GM19438 (cell line): Measurements from ENCODE around the gene NEDD4L.
"Not testable (repeated sequence)": the region's sequence is repeated elsewhere in the genome, so short reads cannot be mapped to it uniquely, and the experiment has no call there.

Experiments
- ATAC-seq: cut with Tn5 transposase; IDR thresholded peaks from one replicate; pipeline ENCODE4 v1.9.1; 2021; ENCODE audit warnings: low read depth; ENCODE audit not compliant: unreplicated experiment

Gene NEDD4L

DNA sequence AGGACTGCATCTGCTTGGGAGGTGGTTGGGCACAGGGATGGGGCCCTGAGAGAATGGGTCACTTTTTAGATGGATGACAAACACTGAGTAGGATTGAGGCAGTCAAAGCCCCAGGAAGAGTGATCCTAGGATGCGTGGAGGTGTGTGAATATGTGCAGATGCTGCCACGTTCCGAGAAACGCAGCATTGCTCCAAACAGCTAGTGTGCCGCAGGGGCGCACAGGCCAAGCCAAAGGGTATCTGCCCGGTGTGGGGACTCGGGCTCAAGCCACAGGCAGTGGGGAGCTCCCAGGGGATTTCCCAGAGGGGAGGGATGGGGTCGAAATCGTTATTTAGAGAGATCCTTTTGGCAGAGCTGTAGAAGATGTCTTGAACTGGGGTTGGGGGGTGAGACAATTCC is 310.8 kb downstream of the NEDD4L start:
- no peak for ATAC-seq

DNA sequence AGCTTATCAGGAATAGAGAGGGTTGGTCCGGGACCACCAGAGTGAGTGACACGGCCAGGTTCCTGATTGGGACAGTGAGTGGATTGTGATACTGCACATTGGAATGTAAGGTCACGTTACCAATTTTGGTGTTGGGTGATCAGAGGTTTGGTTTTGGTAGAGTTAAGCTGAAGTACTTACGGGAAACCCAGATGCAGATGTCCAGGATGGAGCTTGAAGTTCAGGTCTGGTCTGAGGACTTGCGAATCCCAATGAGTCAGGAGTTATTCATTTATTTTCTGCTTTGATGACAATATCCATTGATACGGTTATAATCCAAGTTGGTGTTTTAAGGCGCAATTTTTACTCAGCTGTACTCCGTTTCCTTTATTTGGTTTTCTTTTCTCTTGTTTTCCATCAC is 311.2 kb downstream of the NEDD4L start:
- ATAC-seq, result no peak

DNA sequence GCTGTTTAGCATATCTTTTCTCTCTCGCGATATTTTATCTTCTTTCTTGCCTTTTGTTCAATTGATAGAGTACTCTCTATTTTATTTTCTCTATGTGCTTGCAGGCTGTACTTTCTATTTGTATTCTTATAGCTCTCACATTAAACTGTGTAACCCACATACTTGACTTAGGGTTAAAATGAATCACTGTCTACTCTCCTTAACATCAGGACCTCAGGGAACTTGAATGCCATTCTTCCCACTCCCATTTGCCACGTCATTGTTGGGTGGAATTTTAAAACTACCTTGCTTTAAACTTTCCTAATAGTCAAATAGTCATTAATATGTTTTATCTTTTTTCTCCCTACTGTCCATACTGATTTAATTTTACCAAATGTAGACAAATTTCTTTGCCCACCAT is 315.2 kb downstream of the NEDD4L start:
- ATAC-seq, result no peak

DNA sequence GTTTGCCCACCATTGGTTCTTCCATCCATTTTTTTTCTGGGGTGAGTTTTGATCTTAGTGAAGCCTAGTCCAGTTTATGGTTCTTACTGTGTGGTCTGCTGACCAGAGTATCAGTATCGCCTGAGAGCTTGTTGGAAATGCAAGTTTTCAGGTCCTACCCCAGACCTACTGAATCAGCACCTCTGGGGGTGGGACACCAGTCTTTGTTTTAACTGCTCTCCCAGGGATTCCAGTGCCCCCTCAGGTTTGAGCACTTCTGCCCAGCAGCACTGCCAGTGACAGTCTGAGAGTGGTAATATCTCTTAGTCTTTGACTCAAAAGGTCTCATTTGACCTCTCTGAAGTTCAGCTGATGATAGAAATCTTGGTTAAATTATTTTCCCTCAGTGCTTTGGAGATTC is 315.6 kb downstream of the NEDD4L start:
- ATAC-seq, result no peak

DNA sequence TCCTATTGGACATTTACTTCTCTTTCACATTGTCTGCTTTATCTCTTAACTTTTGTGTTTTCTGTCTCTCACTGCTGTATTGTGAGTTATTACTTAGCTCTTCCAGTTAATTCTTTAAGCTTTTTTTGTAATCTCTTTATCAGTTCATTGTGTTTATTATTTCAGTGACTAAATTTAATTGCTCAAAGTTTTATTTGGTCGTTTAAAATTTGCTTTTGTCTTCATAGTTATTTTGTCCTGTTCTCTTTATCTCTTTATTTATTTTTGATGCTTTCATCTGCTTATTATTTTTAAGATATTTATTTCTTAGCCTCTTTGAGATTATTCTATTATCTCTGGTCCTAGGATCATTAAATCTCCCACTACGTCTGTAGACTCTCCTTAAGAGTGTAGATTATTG is 316.3 kb downstream of the NEDD4L start:
- no peak for ATAC-seq

DNA sequence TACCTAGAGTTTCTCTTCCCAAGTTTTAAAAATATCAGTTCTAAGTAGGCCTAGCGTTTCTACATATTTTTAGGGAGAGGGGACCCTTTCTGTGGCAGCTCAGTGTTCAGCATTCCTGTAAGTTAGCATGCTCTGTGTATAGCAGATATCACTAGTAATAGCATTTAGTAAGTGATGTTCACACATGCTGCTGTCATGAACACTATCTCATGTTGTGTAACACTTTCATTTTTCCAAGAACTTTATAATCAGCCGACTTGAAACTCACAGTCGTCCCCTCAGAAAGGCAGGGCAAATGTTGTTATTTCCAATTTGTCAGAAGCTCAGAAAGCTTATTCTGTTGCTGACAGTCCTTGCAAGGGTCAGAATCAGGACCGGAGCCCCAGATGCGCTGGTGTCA is 317.2 kb downstream of the NEDD4L start:
- no peak for ATAC-seq

DNA sequence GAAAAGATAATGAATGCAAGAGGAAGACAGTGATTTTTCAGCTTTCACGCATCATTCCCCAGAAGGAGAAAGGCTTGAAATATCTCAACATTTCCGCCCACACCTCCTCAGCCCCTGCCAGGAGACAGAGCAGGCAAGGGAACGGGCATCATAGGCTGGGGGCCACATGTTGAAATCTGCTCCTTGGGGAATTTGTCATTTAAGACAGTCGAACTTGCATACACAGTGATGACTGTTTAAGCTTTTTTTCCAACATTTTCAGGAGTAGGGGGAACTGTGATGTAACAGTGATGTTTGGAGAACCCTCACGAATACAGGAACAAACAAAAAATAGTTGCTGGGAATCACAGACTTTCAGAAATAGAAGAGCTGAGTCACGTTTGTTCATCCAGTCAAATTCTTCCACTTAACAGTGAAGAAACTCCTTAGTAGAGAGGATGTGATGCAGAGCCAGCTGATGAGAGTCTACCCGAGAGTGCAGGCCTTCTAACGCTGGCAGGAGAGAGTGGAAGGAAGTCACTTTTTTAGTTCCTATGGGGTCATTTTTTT is 318.1 kb downstream of the NEDD4L start:
- no peak for ATAC-seq

DNA sequence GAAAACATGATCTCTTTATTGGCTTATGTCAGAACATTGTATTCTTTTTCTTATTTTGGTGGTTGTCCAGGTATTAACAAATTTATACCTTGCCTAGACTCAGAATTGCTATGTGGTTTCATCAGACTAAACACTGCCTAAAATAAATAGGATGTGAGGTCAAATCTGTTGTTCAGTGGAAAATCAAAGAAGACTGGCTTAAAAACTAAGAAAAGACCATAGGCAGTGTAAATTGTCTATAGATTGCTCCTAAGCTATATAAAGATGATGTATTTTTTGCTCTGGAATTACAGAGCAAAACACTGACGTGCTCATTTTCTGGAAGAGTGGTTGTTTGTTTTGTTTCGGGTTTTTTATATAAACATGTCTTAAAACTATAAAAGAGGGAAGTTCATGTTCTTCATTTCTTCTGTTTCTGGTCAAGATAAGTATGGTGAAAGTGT is 318.8 kb downstream of the NEDD4L start:
- ATAC-seq, result no peak

DNA sequence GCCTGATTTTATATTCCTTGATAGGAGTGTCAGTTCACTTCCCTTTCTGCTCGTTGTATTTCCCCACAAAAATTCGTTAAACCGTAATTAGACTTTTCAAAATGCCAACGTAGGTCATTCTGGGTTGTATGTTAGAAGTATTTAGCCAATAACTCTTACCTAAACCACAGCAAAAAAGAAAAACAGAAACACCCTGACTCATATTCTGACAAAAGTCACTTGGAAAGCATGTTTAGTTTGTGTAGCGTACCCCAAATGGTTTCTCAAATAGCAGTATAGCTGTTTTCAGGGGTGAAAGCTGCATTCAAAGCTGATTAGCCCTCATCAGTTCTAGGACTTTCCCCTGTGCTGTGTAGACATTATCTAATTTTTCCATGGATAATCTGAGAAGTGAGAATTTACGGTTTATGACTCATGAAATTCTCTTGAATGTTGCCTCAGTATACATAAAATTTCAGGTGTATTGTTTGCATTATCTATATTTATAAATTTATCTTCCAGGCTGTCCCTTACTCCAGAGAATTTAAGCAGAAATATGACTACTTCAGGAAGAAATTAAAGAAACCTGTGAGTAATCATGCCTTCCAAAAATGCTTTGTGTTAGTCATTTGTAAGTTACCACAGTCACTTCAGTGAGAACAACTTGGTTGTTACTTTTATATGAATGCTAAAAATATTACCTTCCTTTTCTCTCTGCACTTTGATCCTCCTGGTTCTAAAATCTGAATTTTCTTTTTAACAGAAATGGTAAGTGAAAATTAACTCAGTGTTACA is 319.9 kb downstream of the NEDD4L start:
- ATAC-seq, result no peak

DNA sequence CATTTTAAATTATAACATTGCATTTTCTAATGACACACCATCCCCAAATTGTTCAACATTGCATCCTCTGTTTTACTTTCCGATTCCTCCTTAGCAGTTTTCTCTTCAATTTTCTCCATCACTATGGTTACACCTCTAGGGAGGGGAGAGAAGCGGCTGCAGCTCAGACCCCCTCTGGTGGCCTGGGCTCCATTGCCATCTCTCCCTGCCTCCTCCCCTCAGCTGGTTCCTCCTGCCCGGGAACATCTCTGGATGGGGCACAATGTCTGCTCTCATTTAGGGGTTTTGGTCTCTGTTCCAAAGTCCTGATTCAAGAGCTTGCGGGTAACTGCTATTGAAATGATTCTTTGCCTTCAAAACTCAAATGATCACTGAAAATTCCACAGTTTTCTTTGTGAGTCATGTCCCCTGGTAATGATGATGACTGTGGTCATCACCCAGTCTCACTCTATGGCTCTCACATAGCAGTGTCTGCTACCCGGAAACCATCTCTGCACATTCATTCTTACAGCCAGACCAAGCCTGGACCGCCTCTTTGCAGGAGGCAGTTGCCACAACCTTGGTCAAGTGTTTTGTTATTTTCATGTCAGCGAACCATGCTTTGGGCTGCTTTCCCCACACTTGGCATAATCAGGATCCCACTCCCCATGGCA is 321.0 kb downstream of the NEDD4L start:
- no peak for ATAC-seq

DNA sequence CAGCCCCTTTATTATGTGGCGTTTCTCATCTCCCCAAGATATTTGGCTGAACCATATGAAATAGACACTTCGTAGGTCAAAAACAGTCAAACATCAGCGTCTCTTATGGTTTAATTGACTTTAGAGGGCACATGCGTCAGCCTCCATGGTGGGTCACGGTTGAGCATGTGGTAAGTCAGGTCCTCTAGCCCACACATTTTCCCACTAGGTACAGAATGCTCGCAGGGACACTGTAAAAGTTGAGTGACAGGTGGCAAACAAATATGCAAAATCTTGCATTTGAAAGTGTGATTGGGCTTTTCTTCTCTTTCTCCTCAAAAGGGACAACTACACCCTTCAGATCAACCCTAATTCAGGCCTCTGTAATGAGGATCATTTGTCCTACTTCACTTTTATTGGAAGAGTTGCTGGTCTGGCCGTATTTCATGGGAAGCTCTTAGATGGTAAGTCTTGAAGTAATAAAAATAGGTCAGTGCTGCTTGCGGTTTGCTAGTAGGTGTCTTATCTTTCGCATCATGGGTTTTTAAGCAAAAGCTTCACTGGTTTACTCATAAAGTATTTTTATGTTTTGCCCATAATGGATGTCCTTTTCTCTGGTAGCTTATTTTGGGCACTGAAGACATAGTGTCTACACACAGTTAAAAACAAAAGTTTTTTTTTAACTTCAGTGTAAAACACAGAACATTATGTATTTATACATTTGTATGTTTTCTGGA is 323.6 kb downstream of the NEDD4L start:
- no peak for ATAC-seq

DNA sequence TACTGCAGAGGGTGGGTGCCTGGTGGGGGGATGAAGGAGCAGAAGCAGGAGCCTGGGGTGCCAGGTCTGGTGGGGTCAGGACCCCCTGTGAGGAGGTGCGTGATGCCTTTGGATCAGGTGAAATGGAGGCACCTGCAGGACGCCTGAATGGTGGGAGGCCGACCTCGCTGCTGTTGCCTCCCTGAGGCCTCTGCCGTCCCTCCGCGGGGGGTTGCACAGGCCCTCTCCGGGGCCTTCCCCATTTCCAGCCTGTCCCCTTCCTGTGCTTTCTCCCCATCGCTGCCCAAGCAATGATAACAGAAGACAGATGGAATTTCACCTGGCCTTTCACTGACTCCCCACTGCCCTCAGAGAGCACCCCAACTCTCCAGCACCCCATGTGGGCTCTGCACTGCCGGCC is 325.6 kb downstream of the NEDD4L start:
- no peak for ATAC-seq

DNA sequence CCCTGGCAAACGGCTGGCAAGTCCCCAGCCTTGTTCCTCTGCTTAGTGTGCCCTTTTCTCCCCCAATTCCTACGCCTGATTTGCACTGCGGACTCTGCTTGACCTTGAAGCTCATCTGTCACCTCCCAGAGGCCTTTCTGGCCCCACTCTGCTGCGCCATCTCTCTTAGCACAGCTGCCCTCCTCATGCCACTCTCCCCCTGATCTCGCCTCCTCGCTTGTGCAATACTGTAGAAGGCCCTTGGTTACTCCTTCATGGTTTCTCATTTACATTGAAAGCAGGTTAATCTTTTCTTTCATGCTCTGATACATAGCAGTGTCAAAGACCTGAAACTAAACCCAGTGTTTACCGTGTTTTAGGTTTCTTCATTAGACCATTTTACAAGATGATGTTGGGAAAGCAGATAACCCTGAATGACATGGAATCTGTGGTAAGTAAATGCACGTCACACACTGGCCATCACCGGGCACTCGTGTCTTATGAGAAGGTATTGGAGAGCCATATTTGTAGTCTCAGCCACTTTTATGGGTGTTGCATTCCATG is 326.1 kb downstream of the NEDD4L start:
- ATAC-seq, result no peak

DNA sequence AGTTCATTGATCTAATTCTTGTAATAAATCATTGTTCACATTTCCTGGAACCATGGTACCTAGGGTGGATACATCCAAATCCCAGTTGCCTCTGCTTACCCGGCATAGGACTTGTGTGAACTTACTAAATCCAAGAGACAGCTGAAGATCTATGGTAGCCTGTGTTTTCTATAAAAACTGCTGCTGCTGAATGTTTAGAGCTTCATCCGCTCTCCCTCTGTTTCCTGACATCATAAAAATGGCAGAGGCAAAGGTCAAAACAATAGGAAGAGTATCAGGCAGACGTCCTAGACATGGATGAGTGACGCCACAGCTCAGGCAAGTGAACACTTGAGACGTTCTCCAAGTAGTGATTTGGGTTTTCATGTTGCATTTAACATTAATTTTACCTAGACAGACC is 326.6 kb downstream of the NEDD4L start:
- ATAC-seq, result no peak

DNA sequence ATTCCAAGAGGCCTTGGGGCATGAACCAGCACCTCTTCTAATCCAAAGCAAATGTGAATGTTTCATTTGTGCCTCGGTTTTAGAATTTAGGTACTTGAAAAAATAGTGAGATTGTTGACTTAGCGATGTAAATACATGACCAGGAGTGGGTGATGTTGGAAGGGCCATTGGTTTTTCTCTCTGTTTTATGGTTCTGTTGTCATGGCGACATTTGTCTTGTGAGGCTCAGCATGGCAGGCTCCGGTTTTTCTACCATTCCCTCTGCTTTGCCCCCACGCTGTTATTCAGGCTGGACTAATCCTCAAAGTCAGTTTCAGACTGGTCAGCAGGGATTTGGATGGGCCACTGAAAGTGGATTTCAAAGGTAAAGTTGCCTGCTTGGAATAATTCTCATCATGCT is 329.5 kb downstream of the NEDD4L start:
- ATAC-seq, result no peak

DNA sequence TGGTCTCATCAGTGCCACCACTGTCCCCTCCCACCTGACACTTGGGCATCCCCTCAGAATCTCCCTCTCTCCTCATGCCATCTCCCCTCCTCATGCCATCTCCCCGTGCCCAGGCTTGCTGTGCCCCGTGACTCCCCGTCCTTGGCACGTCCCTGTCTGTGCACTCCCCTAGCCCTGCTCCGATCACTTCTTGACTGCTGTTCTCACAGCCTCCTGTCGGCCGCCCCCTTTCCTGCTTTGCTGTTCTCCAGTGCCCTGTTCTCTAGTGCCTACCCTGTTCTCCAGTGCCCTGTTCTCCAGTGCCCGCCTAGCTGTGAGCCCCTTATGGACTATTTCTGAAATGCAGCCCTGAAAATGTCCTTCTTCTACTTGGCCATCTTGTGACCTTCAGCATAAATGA is 331.0 kb downstream of the NEDD4L start:
- ATAC-seq, result no peak

DNA sequence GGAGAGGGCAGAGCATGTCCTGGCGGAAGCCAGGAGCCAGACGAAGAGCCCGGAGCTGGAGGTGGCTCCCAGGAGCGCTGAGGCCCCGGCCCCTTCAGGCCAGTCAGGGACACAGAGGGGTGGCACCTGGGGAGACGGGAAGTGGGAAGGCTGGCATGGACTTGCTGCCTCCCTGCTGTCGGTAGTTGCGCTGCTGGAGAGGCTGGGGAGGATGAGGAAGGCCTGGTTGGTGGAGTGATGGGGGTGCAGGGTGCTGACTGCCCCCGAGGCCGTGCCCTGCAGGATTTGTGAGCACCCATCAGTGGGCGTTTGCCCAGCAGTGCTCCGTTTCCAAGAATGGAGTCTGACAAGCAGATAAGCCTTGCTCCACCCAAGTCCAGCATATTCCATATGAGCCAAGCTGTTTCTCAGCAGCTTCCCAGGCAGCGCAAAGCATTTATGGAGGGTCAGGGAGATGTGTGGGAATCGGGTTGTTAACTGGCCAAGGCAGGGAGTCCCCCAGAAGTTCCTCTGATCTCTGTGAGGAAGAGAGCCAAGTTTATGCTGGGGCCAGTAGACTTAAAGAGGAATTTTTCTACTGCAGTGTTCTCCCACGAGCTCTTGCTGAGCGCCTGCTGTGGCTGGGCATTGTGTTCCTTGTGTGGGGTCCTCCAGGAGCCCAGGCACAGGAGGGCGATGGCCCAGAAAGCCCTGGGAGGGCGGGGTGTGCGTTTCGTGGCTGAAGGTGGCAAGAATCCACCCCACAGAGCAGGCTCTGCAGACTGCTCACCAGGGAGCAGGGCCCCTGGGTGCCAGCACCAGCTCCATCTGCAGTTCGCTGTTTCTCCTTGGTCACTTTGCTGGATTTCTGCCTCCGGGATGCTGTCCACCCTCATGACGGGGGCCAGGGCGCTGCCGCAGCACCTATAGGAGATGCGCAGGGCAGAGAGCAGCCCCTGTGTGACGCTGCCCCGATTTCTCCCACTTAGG is 334.7 kb downstream of the NEDD4L start:
- ATAC-seq, result no peak

DNA sequence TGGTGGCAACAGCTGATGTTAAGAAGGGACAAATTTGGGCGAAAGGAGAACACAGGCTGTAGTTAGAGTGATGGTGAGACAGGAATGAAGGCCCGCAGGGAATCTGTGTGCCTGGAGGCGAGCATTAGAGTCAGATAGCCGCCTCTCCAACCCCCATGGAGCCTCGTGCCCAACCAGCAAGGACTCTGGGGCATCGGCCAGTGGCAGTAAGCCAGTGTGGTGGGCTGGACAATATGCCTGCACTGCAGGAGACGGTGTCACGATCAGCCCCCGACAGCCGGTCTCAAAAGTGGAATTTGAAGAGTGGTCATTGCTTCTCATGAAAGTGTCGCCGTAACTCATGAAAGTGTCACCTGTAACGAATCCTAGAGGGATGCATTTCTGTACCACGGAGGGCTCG is 335.4 kb downstream of the NEDD4L start:
- no peak for ATAC-seq

DNA sequence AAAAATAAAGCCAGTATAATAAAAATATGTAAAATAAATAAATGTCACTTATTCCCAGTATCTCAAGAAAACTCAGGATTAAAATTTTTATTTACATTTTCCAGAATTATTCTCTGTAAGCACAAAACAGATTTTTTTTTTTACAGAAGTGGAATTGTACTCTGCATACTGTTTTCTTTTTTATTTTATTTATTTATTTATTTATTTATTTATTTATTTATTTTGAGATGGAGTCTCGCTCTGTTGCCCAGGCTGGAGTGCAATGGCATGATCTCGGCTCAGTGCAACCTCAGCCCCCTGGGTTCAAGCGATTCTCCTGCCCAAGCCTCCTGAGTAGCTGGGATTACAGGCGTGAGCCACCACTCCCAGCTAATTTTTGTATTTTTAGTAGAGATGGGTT is 336.1 kb downstream of the NEDD4L start:
- ATAC-seq, result not testable (repeated sequence)
